Mesenchymal stem cell (in vitro differentiated cells and primary cell): ENCODE data around the gene LRR1.

Source experiments
- DNase-seq: peaks from one replicate; pipeline ENCODE4 v3.0.0-alpha.2; 2013
- H2AFZ ChIP-seq: one replicate; pipeline ENCODE4 v1.6.1; 2013; ENCODE audit warnings: low read depth, mild to moderate bottlenecking, control low read depth, inconsistent platforms, low read length, moderate library complexity
- H2AK5ac ChIP-seq: 2 replicates; pipeline ENCODE4 v1.6.1; 2013; ENCODE audit warnings: low read length, moderate library complexity, mild to moderate bottlenecking, inconsistent platforms; ENCODE audit not compliant: severe bottlenecking
- H2BK120ac ChIP-seq: one replicate; pipeline ENCODE4 v1.6.1; 2013; ENCODE audit warnings: low read depth, mild to moderate bottlenecking, inconsistent platforms, low read length, moderate library complexity
- H2BK12ac ChIP-seq, 2 experiments: one replicate each; pipeline ENCODE4 v1.6.1; 2013; ENCODE audit warnings: inconsistent platforms in 2 of 2, low read length in 2 of 2, mild to moderate bottlenecking in 2 of 2, moderate library complexity in 2 of 2, control low read depth in 1 of 2
- H2BK15ac ChIP-seq: one replicate; pipeline ENCODE4 v1.6.1; 2013; ENCODE audit warnings: mild to moderate bottlenecking, low read depth, inconsistent platforms; ENCODE audit not compliant: poor library complexity, severe bottlenecking
- H2BK5ac ChIP-seq: 2 replicates; pipeline ENCODE4 v1.6.1; 2013; ENCODE audit warnings: low read depth, mild to moderate bottlenecking, low read length, control low read depth, inconsistent platforms; ENCODE audit not compliant: poor library complexity, severe bottlenecking
- H3K14ac ChIP-seq, 2 experiments: one replicate each; pipeline ENCODE4 v1.6.1; 2013; ENCODE audit warnings: inconsistent platforms in 2 of 2, low read length in 2 of 2, control low read depth in 1 of 2, mild to moderate bottlenecking in 1 of 2, moderate library complexity in 1 of 2
- H3K18ac ChIP-seq, 2 experiments: one replicate each; pipeline ENCODE4 v1.6.1; 2013; ENCODE audit warnings: inconsistent platforms in 2 of 2, low read length in 2 of 2, control low read depth in 1 of 2, low read depth in 1 of 2, mild to moderate bottlenecking in 1 of 2
- H3K23ac ChIP-seq, 2 experiments: one replicate each; pipeline ENCODE4 v1.6.1; 2013; ENCODE audit warnings: inconsistent platforms in 2 of 2, low read length in 2 of 2, mild to moderate bottlenecking in 2 of 2, moderate library complexity in 2 of 2, control low read depth in 1 of 2
- H3K27ac ChIP-seq: 2 replicates; pipeline ENCODE4 v1.5.1; 2013; ENCODE audit warnings: mild to moderate bottlenecking, moderate library complexity, low read length, control low read depth, inconsistent platforms; ENCODE audit not compliant: poor library complexity, severe bottlenecking
- H3K27me3 ChIP-seq, 2 experiments: 2 replicates each; pipeline versions ENCODE4 v1.6.1 to v1.7.0; 2013; ENCODE audit warnings: low read length in 2 of 2, mild to moderate bottlenecking in 2 of 2, moderate library complexity in 2 of 2, control low read depth in 1 of 2, inconsistent platforms in 1 of 2; ENCODE audit not compliant: control insufficient read depth in 1 of 2, insufficient read depth in 1 of 2
- H3K36me3 ChIP-seq, 2 experiments: 2 replicates each; pipeline versions ENCODE4 v1.6.1 to v1.7.0; 2013; ENCODE audit warnings: low read length in 2 of 2, control low read depth in 1 of 2, inconsistent platforms in 1 of 2, low read depth in 1 of 2, mild to moderate bottlenecking in 1 of 2; ENCODE audit not compliant: insufficient read depth in 2 of 2, control insufficient read depth in 1 of 2
- H3K4ac ChIP-seq, 2 experiments: one replicate each; pipeline ENCODE4 v1.6.1; 2013; ENCODE audit warnings: inconsistent platforms in 2 of 2, low read length in 2 of 2, mild to moderate bottlenecking in 2 of 2, moderate library complexity in 2 of 2, control low read depth in 1 of 2, low read depth in 1 of 2
- H3K4me1 ChIP-seq: 2 replicates; pipeline ENCODE4 v1.6.1; 2013; ENCODE audit warnings: low read depth, low read length, control low read depth; ENCODE audit not compliant: control insufficient read depth, insufficient read depth
- H3K4me2 ChIP-seq: 2 replicates; pipeline ENCODE4 v1.6.1; 2013; ENCODE audit warnings: low read length, mild to moderate bottlenecking, inconsistent platforms; ENCODE audit not compliant: poor library complexity, severe bottlenecking
- H3K4me3 ChIP-seq, 2 experiments: 2 replicates each; pipeline versions ENCODE4 v1.5.1 to v1.7.0; 2013; ENCODE audit warnings: low read length in 2 of 2, mild to moderate bottlenecking in 2 of 2, control low read depth in 1 of 2, low read depth in 1 of 2; ENCODE audit not compliant: insufficient read depth in 1 of 2
- H3K79me1 ChIP-seq: replicated peaks from 2 replicates; pipeline ENCODE4 v1.6.1; 2013; ENCODE audit warnings: mild to moderate bottlenecking, control low read depth, low read length, inconsistent platforms; ENCODE audit not compliant: poor library complexity, severe bottlenecking
- H3K9ac ChIP-seq: 2 replicates; pipeline ENCODE4 v1.7.0; 2013; ENCODE audit warnings: mild to moderate bottlenecking, low read length, moderate library complexity
- H3K9me3 ChIP-seq: 2 replicates; pipeline ENCODE4 v1.7.0; 2013; ENCODE audit warnings: mild to moderate bottlenecking, low read length; ENCODE audit not compliant: control insufficient read depth
- H4K8ac ChIP-seq: one replicate; pipeline ENCODE4 v1.6.1; 2013; ENCODE audit warnings: inconsistent platforms, mild to moderate bottlenecking, low read length, moderate library complexity
- H4K91ac ChIP-seq: one replicate; pipeline ENCODE4 v1.6.1; 2013; ENCODE audit warnings: mild to moderate bottlenecking, low read length, inconsistent platforms
- WGBS: methylation state at CpG from one replicate; pipeline ENCODE4 v1.1.7; 2013; ENCODE audit warnings: mixed read lengths; 5-methylcytosine and 5-hydroxymethylcytosine counted together

The LRR1 gene

GRCh38 chr14:49633640-49634546, 35.2 kb downstream of the LRR1 start:
- Histone ChIP-seq H3K27ac (peak overlapping the region; percentile 97), H3K14ac (peak overlapping the region in 1 of 2 experiments; percentile 87), H2BK120ac (peak overlapping the region; percentile 73), H3K9ac (peak overlapping the region; percentile 94), H4K91ac (peak overlapping the region; percentile 99), H3K4ac (peak overlapping the region; percentile 94 to 95), H2BK15ac (peak overlapping the region; percentile 92), H3K9me3 (no peaks in the 10 kb centered on the region), H3K4me1 (peaks cover 1% of the 10 kb centered on the region), H2BK12ac (peak overlapping the region; percentile 39 to 66), H3K4me3 (peak overlapping the region; percentile 95 to 98), H3K18ac (peak overlapping the region; percentile 97 to 100), H3K4me2 (peak overlapping the region; percentile 89), H3K23ac (peak overlapping the region in 1 of 2 experiments; percentile 46), H3K27me3 (no peaks in the 10 kb centered on the region), H3K79me1 (peaks cover 4% of the 10 kb centered on the region), H4K8ac (peak overlapping the region; percentile 99), H2AK5ac (no peak overlapping the region), H2AFZ (peak overlapping the region; percentile 79), H2BK5ac (peak overlapping the region; percentile 96), H3K36me3 (peaks cover under 1 to 21% of the 10 kb centered on the region in 2 experiments)
- DNase-seq: peak; percentile 97
- under 1% methylated on average over 93 of the region's 101 CpGs for WGBS

GRCh38 chr14:49634547-49635334, 36.0 kb downstream of the LRR1 start, which contains the start of gene DNAAF2:
Gene DNAAF2 (minus strand): TSS chr14:49635244. CDS start chr14:49635149, 95 bp downstream.
- peak within 1 kb of the TSS in 1 of 2 experiments; percentile 87 for H3K14ac ChIP-seq
- H2AK5ac ChIP-seq: no peak within 1 kb of the TSS
- H3K27ac ChIP-seq: peak within 1 kb of the TSS; percentile 97
- H2AFZ ChIP-seq: peak within 1 kb of the TSS; percentile 79
- H3K18ac ChIP-seq: peak within 1 kb of the TSS; percentile 97 to 100
- peaks cover 1% of the 10 kb centered on the region for H3K4me1 ChIP-seq
- H3K27me3 ChIP-seq: no peaks in the 10 kb centered on the region
- DNase-seq: peak; percentile 93
- peaks cover 8% of the 10 kb centered on the region for H3K79me1 ChIP-seq
- H3K36me3 ChIP-seq: peaks cover 4 to 30% of the 10 kb centered on the region in 2 experiments
- H3K9me3 ChIP-seq: no peaks in the 10 kb centered on the region
- peak within 1 kb of the TSS; percentile 29 to 66 for H2BK12ac ChIP-seq
- peak within 1 kb of the TSS; percentile 10 for H2BK5ac ChIP-seq
- peak within 1 kb of the TSS; percentile 89 for H3K4me2 ChIP-seq
- peak within 1 kb of the TSS in 1 of 2 experiments; percentile 46 for H3K23ac ChIP-seq
- H2BK15ac ChIP-seq: peak within 1 kb of the TSS; percentile 92
- H3K9ac ChIP-seq: peak within 1 kb of the TSS; percentile 94
- WGBS: under 1% methylated on average over 72 of the region's 80 CpGs
- peak within 1 kb of the TSS; percentile 99 for H4K91ac ChIP-seq
- H4K8ac ChIP-seq: peak within 1 kb of the TSS; percentile 99
- H2BK120ac ChIP-seq: peak within 1 kb of the TSS; percentile 73
- peak within 1 kb of the TSS; percentile 95 to 98 for H3K4me3 ChIP-seq
- H3K4ac ChIP-seq: peak within 1 kb of the TSS; percentile 94 to 95

- Histone ChIP-seq H3K14ac (no peak overlapping the region), H3K4me2 (no peak overlapping the region), H3K36me3 (peaks cover 4 to 39% of the 10 kb centered on the region in 2 experiments), H2BK12ac (no peak overlapping the region), H3K79me1 (peaks cover 12% of the 10 kb centered on the region), H3K4me3 (no peak overlapping the region), H3K9ac (no peak overlapping the region), H3K9me3 (no peaks in the 10 kb centered on the region), H3K4me1 (peaks cover 3% of the 10 kb centered on the region), H2BK5ac (no peak overlapping the region), H3K27ac (no peak overlapping the region), H2BK120ac (no peak overlapping the region), H3K18ac (no peak overlapping the region), H4K91ac (no peak overlapping the region), H3K23ac (no peak overlapping the region), H2AFZ (no peak overlapping the region), H3K27me3 (no peaks in the 10 kb centered on the region), H3K4ac (no peak overlapping the region), H4K8ac (no peak overlapping the region), H2BK15ac (no peak overlapping the region), H2AK5ac (no peak overlapping the region)
- 96% methylated on average over 1 of the region's 1 CpG for WGBS
- no peak for DNase-seq
These were observed 38.1 kb downstream of the LRR1 start for GRCh38 chr14:49636866-49637265.
